HG03521 (cell line): ENCODE measurements around the gene HMGA1.
A peak's percentile ranks its signal among the peaks of the same experiment; 100 is the strongest.

Experiments used
- ATAC-seq: cut with Tn5 transposase; IDR thresholded peaks from one replicate; pipeline ENCODE4 v1.9.1; 2021; ENCODE audit warnings: mild to moderate bottlenecking, moderate library complexity; ENCODE audit not compliant: unreplicated experiment

The HMGA1 gene

GRCh38 chr6:34223956-34224940, 12.4 kb upstream of the HMGA1 start:
- peak; percentile 86 for ATAC-seq

GRCh38 chr6:34225551-34225950, 11.1 kb upstream of the HMGA1 start:
- no peak for ATAC-seq

- ATAC-seq: no peak
These were observed 10.6 kb upstream of the HMGA1 start for GRCh38 chr6:34226066-34226465.

- no peak for ATAC-seq
These were observed 9.7 kb upstream of the HMGA1 start for GRCh38 chr6:34226731-34227586.

- no peak for ATAC-seq
These were observed 8.8 kb upstream of the HMGA1 start for GRCh38 chr6:34227761-34228421.

- no peak for ATAC-seq
These were observed 6.8 kb upstream of the HMGA1 start for GRCh38 chr6:34229877-34230276.

- ATAC-seq: no peak
These were observed 5.9 kb upstream of the HMGA1 start for GRCh38 chr6:34230653-34231371.

- no peak for ATAC-seq
These were observed 4.9 kb upstream of the HMGA1 start for GRCh38 chr6:34231566-34232336.

- no peak for ATAC-seq
These were observed 3.8 kb upstream of the HMGA1 start for GRCh38 chr6:34232901-34233300.

GRCh38 chr6:34233867-34234266, 2.8 kb upstream of the HMGA1 start:
- ATAC-seq: no peak

GRCh38 chr6:34234667-34235306, 1.9 kb upstream of the HMGA1 start:
- no peak for ATAC-seq

GRCh38 chr6:34235307-34236130, 1.2 kb upstream of the HMGA1 start:
- no peak for ATAC-seq

- no peak for ATAC-seq
These were observed 586 bp upstream of the HMGA1 start for GRCh38 chr6:34236131-34236442.

GRCh38 chr6:34237316-34237721, 646 bp downstream of the HMGA1 start:
- ATAC-seq: peak; percentile 7

- no peak for ATAC-seq
These were observed 1.3 kb downstream of the HMGA1 start for GRCh38 chr6:34237722-34238584.

GRCh38 chr6:34238585-34239499, 2.2 kb downstream of the HMGA1 start:
- no peak for ATAC-seq

- no peak for ATAC-seq
These were observed 2.8 kb downstream of the HMGA1 start for GRCh38 chr6:34239500-34239825.
